HG03432 (cell line): ENCODE results near the gene SLC12A9.
"Not testable (repeated sequence)": the region's sequence is repeated elsewhere in the genome, so short reads cannot be mapped to it uniquely, and the experiment has no call there.

Experiments used
- ATAC-seq: cut with Tn5 transposase; IDR thresholded peaks from one replicate; pipeline ENCODE4 v1.9.1; 2021; ENCODE audit warnings: mild to moderate bottlenecking, moderate library complexity; ENCODE audit not compliant: unreplicated experiment

Gene SLC12A9

DNA sequence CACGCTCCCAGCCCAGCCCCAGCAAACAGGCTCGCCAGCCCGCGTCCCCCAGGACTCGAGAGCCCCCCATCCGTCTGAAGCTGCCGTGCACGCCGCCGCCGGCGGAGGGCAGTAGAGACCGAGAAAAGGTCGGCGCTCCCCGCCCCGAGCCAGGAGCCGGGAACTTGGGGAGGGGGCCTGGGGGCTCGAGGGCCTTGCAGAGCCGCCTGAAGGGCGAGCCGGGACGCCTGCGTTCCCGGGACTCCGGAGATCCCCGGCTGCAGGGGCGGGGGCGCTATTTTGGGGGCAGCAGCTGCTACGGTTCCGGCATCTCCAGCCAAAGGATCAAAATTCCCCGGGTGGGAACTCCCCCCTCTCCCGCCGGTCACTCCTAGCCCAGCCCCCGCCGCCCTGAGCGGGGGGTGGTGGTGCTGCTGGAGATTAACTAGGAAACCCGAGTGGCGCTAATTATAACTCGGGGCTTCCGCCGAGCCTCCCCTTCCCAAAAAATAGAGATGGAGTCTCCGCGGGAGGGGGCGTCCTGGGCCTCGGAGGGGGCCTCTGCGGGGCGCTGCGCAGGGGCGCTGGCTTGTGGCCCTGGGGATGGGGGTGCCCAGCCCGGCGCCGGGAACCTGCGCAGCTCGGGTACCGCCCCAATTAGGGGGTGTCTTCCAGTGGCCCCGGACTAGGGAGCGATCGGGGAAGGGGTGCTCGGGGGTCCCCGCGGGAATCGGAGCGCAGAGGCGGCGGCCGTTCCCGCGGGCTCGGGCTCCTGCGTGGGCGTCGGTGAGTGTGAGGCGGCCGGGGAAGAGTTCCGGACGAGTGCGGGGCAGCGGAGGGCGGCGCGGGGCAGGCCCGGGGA, 42.6 kb downstream of the SLC12A9 start:
- no peak for ATAC-seq

DNA sequence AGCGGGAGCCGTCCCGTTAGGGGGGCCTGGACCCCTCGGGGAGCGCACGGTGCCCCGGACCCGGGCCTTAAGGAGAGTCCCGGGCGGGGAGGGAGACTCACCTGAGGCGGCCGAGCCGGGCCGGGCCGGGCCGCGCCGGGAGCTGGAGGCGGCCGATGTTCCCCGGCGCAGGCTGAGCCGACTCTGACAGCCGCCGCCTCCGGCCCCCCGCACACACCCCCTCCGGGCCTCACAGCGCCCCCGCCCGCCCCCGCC, 43.1 kb downstream of the SLC12A9 start, which contains the start of gene ACHE:
ACHE (minus strand) TSS at position 188 of the 255 bp plus-strand sequence. CDS start 1,656 bp downstream, outside the sequence.
- ATAC-seq: no peak

DNA sequence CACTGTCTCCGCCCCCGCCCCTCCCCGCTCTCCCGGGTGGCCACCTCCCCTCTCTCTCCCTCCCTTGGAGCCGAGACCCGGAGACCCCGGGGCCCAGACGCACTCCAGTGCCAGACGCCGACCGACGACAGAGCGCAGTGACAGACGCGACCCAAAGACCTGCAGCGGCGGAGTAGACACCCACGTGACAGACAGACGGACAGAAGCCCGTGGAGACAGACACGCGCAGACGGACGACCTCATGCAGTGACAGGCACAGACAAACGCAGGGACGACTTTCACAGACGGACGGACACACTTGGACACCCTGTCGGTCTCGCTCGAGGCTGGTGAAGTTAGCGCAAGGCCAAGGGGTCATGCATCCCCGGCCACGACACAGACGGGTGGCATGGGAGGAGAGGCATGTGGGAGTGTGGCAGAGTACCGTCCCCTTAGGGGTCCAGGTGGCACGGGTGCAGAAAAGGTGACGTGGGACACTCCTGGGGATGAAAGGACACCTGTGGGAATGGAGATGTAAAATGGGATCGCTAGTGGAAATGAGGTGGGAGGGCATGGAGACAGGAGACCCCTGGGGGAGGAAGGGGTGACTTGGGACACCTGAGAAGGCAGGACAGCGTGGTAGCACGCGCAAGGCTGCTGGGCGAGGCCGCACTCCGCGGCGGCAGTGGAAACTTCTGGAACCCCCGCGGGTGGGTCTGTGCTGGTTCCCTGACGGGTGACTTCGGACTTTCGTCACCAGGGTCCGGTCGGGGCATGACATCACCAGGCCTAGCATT, 43.6 kb downstream of the SLC12A9 start:
- ATAC-seq: no peak

DNA sequence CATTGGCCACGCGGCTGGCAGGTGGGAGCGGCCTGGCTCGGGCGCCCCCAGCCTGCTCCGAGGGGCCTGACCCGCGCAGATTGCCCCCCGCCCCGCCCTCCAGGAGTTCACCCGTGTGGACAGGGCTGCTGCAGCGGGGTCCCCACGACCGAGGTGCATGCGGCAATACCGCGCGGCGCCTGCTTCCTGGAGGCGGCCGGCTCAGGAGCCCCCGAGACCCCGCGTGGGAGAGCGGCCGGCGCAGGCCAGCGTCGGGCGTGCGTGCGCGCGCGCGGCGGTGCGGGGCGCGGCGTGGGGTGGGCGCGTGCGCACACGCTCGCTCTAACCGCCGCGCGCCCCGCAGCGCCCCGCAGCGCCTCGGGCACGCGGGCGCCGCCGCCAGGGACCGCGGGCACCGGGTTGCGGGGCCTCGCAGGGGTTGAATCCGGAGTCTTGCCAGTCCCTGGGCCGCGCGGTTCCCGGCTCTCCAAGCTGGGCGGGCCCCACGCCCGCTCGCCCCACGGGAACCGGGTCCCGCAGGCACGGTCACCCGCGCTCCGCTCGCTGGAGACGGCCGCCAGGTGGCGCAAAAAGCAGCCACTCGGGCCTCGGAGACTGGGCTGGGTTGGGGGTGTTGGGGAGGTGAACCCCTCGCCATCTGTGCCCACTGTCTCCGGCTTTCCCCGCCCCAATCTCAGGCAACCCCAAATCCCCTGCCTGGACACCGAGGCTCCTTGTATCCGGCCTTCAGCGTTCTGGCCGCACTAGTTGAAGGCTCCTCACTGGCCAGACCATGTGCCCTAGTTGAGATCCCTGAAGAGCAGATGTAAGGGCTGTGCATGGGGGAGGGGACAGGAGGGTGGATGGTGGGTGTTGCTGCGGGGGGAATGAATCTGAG, 44.5 kb downstream of the SLC12A9 start:
- ATAC-seq: no peak

DNA sequence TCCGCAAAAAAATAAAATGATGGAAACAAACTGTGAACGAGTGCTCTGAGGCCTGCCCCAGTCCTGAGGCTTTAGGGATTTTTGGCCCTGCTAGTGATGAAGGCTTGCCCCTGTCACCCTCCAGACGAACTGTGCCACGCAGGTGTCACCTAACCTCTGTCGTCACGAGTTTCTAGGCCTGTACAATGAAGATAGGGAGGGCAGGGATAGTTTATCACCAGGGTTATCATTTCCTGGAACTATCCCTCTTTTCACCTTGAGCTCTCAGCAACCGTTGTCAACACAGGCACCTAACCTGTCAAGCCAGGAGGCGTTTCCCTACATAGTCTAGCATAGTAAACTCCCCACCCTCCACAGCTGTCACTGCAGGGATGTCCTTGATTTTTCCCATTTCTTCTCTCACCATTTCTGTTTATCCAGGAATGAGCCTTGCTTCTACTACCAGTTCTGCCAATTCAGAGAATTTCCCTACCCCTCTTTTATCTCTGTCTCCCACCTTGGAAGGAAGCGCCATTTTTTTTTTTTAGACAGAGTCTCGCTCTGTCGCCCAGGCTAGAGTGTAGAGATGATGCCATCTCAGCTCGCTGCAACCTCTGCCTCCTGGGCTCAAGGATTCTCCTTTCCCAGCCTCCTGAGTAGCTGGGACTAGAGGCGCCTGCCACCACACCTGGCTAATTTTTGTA, 45.4 kb downstream of the SLC12A9 start:
- ATAC-seq: no peak

DNA sequence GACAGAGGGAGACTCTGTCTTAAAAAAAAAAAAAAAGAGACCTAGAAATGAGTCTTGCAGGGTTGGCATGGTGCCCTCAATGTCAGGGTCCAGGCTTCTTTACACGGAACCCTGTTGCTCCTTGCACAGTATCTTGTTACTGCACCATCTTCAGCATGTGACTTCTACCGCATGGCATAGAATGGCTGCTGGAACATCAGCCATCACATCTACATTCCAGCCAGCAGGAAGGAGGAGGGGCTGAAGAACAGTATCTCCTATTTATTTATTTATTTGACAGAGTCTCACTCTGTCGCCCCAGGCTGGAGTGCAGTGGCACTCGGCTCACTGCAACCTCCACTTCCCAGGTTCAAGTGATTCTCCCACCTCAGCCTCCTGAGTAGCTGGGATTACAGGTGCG, 46.9 kb downstream of the SLC12A9 start:
- no peak for ATAC-seq

DNA sequence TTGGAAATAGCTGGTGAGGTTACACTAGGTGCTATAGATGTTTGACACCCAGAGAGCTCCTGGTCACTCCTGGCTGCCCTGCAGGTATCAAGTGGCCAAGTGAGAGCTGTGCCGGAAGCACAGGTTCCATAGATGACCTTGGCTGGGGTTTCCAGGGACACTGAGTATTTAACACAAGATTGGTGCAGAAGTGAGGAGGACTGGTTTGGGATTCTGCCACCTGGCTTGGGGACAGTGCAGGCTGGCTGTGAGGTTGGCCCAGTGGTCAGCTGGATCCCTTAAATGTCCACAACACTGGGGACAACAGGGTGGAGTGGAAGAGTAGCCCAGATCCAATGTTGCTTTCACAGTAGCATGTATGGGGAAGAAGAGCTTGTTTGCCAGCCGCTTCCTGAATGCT, 48.5 kb downstream of the SLC12A9 start:
- no peak for ATAC-seq

DNA sequence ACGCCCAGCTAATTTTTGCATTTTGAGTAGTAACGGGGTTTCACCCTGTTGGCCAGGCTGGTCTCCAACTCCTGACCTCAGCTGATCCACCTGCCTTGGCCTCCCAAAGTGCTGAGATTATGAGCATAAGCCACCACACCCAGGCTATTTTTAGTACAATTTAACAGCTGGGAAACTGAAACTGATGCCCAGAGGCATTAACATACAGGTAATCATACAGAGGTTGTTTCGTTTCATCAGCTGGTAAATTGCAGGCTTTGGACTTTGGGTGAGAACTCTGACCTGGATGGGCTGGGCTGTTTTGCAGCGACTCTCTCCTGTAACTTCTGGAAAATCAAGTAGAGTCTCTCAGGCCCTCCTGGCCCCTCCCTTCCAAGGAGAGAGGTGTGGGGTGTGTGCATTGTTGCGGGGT, 49.4 kb downstream of the SLC12A9 start:
- ATAC-seq: no peak

DNA sequence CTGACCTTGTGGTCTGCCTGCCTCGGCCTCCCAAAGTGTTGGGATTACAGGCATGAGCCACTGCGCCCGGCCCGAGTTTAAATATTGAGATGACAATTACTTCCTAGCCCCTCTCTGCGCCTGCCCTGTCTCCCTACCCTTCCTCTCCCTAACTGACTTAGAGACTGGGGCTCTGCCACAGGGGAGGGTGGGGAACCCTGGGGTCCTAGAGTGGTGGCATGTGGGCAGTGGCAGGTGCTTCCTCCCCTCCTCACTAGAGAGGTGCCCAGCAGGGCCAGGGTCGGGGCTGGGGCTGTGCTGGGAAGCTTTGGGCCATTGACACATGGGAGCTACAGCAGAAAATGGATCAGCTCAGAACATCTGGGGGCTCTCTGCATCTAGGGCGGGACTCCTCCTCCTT, 50.1 kb downstream of the SLC12A9 start:
- ATAC-seq: no peak

DNA sequence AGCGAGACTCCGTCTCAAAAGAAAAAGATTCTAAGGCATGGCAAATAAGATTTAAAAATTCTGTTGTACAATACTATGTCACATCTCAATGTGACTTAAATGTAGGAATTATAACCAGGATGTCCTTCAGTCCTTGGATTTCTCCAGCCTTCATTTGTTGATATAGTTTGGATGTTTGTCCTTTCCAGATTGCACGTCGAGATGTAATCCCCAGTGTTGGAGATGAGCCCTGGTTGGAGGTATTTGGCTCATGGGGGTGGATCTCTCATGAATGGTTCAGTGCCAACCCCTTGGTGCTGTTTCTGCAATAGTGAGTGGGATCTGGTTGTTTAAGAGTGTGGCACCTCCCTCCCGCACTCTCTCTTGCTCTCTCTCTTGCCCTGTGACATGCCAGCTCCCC, 56.0 kb downstream of the SLC12A9 start:
- no peak for ATAC-seq

DNA sequence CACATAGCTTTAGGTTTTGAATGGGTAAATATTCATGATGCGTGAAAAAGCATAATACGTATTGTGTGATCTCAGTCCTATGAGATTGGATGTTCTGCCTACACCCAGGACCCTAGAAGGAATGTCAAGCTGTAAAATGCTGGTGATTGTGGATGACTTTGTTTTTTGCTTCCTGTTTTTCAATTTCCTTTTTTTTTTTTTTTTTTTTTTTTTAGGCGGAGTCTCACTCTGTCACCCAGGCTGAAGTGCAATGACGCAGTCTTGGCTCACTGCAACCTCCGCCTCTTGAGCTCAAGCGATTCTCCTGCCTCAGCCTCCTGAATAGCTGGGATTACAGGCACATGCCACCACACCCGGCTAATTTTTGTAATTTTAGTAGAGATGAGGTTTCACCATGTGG, 57.9 kb downstream of the SLC12A9 start:
- ATAC-seq: not testable (repeated sequence)

DNA sequence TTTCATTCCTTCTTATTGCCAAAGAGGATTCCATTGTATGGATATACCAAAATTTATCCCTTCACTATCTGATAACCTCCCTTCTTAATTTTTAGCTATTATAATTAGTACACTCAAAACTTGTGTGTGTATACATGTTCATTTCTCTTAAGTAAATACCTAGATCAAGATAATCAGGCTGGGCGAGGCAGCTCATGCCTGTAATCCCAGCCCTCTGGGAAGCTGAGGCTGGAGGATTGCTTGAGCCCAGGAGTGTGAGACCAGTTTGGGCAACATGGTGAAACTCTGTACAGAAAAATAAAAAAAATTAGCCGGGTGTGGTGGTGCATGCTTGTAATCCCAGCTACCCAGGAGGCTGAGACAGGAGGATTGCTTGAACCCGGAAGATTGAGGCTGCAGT, 59.0 kb downstream of the SLC12A9 start:
- ATAC-seq: no peak

DNA sequence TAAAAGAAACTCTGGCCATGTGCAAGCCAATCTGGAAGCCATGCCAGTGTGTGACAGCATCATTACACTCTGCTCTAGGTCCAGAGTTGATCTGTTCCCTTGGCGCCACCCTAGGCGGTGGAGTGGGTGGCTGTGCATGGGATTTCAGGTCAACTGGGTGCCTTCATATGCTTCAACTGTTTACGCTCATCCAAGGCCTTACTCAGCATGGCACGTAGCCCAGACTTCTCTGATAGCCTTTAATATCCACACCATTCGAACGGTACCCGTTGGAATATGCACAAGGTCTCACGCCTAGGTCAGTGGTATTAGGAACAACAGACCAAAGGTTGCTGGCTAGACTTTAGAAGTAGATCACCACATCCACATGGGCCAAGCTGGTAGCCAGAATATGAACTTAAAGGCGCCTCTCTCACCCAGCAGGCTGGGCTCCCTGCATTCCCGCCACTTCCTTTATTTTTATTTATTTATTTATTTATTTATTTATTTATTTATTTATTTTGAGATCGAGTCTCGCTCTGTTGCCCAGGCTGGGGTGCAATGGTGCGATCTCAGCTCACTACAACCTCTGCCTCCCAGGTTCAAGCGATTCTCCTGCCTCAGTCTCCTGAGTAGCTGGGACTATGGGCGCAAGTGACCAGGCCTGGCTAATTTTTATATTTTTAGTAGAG, 61.8 kb downstream of the SLC12A9 start:
- ATAC-seq: no peak

DNA sequence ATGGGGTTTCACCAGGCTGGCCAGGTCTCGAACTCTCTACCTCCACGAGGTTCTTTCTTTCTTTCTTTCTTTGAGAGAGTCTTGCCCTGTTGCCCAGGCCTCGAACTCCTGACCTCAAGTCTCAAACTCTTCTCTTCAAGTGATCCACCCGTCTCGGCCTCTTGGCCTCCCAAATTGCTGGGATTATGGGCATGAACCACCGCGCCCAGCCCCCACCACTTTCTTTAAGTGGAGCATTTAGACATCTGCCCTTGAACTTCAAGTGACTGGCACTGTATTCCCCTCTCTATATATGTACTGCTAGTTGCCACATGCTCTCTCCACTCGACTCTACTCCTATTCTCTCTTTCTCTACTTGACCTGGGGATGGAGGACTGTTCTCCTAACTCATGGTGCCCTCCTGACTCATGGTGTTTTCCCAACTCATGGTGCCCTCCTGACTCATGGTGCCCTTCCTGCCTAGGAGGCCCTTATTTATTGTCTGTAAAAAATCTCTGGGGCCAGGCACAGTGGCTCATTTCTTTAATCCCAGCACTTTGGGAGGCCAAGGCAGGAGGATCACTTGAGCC, 62.5 kb downstream of the SLC12A9 start:
- no peak for ATAC-seq
